Measurements from ENCODE around the gene EFNA2. TPM values are rescaled to one million over a fixed set of nuclear protein-coding genes. Genes with fewer than 3 reads are reported as not detected.

EFNA2 gene
- total RNA-seq, 1 experiment from 2014 or later, result 11.4 TPM

DNA sequence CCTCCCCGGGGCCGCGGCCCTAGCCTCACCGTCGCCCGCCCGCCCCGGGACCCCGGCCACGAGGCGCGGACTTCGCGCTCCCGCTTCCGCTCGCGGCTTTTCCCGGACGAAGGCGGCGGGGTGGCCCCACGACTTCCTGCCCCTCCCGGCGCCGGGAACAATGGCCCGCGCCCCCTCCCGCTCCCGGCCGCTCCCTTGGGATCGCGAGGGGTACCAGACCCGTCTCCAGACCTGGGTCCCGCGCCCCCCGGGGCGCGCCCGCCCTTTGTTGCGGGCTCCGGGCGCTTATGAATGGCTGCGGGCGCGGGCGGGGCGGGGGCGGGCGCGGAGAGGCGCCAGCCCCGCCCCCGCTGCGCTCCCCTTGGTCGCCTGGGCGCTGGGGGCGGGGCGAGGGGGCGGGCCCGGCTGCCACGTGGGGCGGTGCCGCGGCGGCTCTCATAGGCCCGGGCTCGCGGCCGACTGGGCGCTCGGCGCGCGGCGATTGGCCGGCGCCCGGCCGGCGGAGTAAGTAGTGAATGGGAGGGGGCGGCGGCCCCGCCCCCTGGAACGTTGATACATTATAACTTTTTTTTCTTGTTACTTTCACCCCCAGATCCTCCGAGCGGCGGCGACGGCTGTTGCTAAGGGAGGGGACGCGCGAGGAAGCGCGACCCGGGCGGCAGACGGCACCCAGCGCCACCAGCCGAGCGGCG lies 36.2 kb upstream of the EFNA2 start (continued):
- TF ChIP-seq IRF2 (CRISPR knock-in tag; IDR thresholded peaks at IDR 0.05; ENCODE audit: borderline replicate concordance, low read depth) (no peak), CTCF (IDR thresholded peaks at IDR 0.05) (no peak), ZNF263 (CRISPR knock-in tag; IDR thresholded peaks at IDR 0.05; ENCODE audit: low read depth) (no peak), ESRRA (CRISPR knock-in tag; IDR thresholded peaks at IDR 0.05; ENCODE audit: borderline replicate concordance) (no peak), SP1 (CRISPR knock-in tag; conservative IDR thresholded peaks at IDR 0.05) (peak; percentile 86), ZBTB43 (CRISPR knock-in tag; IDR thresholded peaks at IDR 0.05) (no peak), FOXK1 (CRISPR knock-in tag; IDR thresholded peaks at IDR 0.05) (0 out of 2 replicates have a peak, but pooled peaks have one; percentile 23), NFATC4 (CRISPR knock-in tag; IDR thresholded peaks at IDR 0.05) (no peak), ETV6 (CRISPR knock-in tag; IDR thresholded peaks at IDR 0.05) (no peak), NR2C2 (CRISPR knock-in tag; IDR thresholded peaks at IDR 0.05) (no peak), SOX15 (CRISPR knock-in tag; IDR thresholded peaks at IDR 0.05) (no peak), EMX1 (CRISPR knock-in tag; IDR thresholded peaks at IDR 0.05) (no peak), GABPB1 (CRISPR knock-in tag; IDR thresholded peaks at IDR 0.05) (peak; percentile 32; the same call in 1 of the 2 replicates), KAT7 (CRISPR knock-in tag; IDR thresholded peaks at IDR 0.05; ENCODE audit: borderline replicate concordance) (no peak), TEAD1 (CRISPR knock-in tag; IDR thresholded peaks at IDR 0.05) (no peak), TP53 (CRISPR knock-in tag; IDR thresholded peaks at IDR 0.05) (no peak)
- TF ChIP-seq, protein P1, sequence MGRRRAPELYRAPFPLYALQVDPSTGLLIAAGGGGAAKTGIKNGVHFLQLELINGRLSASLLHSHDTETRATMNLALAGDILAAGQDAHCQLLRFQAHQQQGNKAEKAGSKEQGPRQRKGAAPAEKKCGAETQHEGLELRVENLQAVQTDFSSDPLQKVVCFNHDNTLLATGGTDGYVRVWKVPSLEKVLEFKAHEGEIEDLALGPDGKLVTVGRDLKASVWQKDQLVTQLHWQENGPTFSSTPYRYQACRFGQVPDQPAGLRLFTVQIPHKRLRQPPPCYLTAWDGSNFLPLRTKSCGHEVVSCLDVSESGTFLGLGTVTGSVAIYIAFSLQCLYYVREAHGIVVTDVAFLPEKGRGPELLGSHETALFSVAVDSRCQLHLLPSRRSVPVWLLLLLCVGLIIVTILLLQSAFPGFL (CRISPR knock-in tag; IDR thresholded peaks at IDR 0.05; ENCODE audit: borderline replicate concordance), result no peak
- TF ChIP-seq, protein P2, sequence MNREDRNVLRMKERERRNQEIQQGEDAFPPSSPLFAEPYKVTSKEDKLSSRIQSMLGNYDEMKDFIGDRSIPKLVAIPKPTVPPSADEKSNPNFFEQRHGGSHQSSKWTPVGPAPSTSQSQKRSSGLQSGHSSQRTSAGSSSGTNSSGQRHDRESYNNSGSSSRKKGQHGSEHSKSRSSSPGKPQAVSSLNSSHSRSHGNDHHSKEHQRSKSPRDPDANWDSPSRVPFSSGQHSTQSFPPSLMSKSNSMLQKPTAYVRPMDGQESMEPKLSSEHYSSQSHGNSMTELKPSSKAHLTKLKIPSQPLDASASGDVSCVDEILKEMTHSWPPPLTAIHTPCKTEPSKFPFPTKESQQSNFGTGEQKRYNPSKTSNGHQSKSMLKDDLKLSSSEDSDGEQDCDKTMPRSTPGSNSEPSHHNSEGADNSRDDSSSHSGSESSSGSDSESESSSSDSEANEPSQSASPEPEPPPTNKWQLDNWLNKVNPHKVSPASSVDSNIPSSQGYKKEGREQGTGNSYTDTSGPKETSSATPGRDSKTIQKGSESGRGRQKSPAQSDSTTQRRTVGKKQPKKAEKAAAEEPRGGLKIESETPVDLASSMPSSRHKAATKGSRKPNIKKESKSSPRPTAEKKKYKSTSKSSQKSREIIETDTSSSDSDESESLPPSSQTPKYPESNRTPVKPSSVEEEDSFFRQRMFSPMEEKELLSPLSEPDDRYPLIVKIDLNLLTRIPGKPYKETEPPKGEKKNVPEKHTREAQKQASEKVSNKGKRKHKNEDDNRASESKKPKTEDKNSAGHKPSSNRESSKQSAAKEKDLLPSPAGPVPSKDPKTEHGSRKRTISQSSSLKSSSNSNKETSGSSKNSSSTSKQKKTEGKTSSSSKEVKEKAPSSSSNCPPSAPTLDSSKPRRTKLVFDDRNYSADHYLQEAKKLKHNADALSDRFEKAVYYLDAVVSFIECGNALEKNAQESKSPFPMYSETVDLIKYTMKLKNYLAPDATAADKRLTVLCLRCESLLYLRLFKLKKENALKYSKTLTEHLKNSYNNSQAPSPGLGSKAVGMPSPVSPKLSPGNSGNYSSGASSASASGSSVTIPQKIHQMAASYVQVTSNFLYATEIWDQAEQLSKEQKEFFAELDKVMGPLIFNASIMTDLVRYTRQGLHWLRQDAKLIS (CRISPR knock-in tag; IDR thresholded peaks at IDR 0.05; ENCODE audit: borderline replicate concordance), result no peak
- TF ChIP-seq, protein P3, sequence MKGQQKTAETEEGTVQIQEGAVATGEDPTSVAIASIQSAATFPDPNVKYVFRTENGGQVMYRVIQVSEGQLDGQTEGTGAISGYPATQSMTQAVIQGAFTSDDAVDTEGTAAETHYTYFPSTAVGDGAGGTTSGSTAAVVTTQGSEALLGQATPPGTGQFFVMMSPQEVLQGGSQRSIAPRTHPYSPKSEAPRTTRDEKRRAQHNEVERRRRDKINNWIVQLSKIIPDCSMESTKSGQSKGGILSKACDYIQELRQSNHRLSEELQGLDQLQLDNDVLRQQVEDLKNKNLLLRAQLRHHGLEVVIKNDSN (CRISPR knock-in tag; IDR thresholded peaks at IDR 0.05), result peak; percentile 44; the same call in 1 of the 2 replicates
- TF ChIP-seq, protein P4, sequence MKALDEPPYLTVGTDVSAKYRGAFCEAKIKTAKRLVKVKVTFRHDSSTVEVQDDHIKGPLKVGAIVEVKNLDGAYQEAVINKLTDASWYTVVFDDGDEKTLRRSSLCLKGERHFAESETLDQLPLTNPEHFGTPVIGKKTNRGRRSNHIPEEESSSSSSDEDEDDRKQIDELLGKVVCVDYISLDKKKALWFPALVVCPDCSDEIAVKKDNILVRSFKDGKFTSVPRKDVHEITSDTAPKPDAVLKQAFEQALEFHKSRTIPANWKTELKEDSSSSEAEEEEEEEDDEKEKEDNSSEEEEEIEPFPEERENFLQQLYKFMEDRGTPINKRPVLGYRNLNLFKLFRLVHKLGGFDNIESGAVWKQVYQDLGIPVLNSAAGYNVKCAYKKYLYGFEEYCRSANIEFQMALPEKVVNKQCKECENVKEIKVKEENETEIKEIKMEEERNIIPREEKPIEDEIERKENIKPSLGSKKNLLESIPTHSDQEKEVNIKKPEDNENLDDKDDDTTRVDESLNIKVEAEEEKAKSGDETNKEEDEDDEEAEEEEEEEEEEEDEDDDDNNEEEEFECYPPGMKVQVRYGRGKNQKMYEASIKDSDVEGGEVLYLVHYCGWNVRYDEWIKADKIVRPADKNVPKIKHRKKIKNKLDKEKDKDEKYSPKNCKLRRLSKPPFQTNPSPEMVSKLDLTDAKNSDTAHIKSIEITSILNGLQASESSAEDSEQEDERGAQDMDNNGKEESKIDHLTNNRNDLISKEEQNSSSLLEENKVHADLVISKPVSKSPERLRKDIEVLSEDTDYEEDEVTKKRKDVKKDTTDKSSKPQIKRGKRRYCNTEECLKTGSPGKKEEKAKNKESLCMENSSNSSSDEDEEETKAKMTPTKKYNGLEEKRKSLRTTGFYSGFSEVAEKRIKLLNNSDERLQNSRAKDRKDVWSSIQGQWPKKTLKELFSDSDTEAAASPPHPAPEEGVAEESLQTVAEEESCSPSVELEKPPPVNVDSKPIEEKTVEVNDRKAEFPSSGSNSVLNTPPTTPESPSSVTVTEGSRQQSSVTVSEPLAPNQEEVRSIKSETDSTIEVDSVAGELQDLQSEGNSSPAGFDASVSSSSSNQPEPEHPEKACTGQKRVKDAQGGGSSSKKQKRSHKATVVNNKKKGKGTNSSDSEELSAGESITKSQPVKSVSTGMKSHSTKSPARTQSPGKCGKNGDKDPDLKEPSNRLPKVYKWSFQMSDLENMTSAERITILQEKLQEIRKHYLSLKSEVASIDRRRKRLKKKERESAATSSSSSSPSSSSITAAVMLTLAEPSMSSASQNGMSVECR (CRISPR knock-in tag; IDR thresholded peaks at IDR 0.05; ENCODE audit: borderline replicate concordance), result no peak
- TF ChIP-seq, protein P5, sequence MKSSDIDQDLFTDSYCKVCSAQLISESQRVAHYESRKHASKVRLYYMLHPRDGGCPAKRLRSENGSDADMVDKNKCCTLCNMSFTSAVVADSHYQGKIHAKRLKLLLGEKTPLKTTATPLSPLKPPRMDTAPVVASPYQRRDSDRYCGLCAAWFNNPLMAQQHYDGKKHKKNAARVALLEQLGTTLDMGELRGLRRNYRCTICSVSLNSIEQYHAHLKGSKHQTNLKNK (CRISPR knock-in tag; IDR thresholded peaks at IDR 0.05), result no peak; the same call in 1 of the 2 replicates
- TF ChIP-seq, protein P6, sequence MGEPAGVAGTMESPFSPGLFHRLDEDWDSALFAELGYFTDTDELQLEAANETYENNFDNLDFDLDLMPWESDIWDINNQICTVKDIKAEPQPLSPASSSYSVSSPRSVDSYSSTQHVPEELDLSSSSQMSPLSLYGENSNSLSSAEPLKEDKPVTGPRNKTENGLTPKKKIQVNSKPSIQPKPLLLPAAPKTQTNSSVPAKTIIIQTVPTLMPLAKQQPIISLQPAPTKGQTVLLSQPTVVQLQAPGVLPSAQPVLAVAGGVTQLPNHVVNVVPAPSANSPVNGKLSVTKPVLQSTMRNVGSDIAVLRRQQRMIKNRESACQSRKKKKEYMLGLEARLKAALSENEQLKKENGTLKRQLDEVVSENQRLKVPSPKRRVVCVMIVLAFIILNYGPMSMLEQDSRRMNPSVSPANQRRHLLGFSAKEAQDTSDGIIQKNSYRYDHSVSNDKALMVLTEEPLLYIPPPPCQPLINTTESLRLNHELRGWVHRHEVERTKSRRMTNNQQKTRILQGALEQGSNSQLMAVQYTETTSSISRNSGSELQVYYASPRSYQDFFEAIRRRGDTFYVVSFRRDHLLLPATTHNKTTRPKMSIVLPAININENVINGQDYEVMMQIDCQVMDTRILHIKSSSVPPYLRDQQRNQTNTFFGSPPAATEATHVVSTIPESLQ (CRISPR knock-in tag; IDR thresholded peaks at IDR 0.05), result no peak

Data from WTC11 (cell line).